Mononuclear cell (primary cell): Measurements from ENCODE around the gene PHACTR1. TPM values are rescaled to one million over a fixed set of nuclear protein-coding genes. Genes with fewer than 3 reads are reported as not detected.

Experiments
- H3K27me3 ChIP-seq: 2 replicates; pipeline ENCODE4 v1.6.0; 2011; ENCODE audit warnings: low read length, control low read depth; ENCODE audit not compliant: insufficient read depth
- H3K4me1 ChIP-seq: 2 replicates; pipeline ENCODE4 v1.5.1; 2011; ENCODE audit warnings: mild to moderate bottlenecking, low read length, control low read depth; ENCODE audit not compliant: insufficient read depth
- H3K4me3 ChIP-seq: 2 replicates; pipeline ENCODE4 v1.5.1; 2011; ENCODE audit warnings: mild to moderate bottlenecking, low read length, moderate library complexity
- H3K9me3 ChIP-seq: 2 replicates; pipeline ENCODE4 v1.5.1; 2011; ENCODE audit warnings: low read depth, mild to moderate bottlenecking, control low read depth, low read length
- total RNA-seq: library from RNA; depleted of rRNA; stranded (reverse); fragments of >200 nt; gene quantifications from one replicate; pipeline ENCODE4 v1.2.3, GENCODE V29; 2012

Gene PHACTR1
- total RNA-seq, 1 donor, result 81.6 TPM

DNA sequence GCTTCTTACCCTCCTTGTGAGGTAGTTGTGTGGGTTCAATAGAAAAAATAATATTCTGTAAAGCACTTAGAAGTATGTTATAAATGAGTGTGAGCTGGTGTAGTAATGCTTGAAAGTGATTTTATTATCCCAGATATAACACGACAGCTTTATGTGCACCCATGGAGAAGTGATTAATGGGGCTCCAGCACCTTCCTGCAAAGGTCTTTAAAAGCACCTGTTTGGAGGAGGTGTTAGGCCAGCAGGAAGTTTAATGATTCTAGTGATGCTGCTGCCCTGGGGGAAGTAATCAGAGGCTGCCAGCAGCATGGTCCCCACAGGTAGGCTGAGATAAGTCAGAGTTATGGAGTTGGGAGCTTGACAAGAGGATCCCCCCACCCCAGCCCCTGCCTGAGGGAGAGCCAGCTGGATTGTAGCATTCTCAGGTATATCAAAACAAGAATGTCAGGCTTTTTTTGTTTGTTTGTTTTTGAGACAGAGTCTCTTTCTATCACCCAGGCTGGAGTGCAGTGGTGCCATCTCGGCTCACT is 166.3 kb downstream of the PHACTR1 start:
- Histone ChIP-seq H3K9me3 (no peaks in the 10 kb centered on the region), H3K27me3 (no peaks in the 10 kb centered on the region), H3K4me3 (no peak overlapping the region), H3K4me1 (no peaks in the 10 kb centered on the region)

GRCh38 chr6:12884983-12885382 is 168.4 kb downstream of the PHACTR1 start:
- Histone ChIP-seq H3K4me1 (no peaks in the 10 kb centered on the region), H3K9me3 (no peaks in the 10 kb centered on the region), H3K4me3 (no peak overlapping the region), H3K27me3 (no peaks in the 10 kb centered on the region)

- Histone ChIP-seq H3K27me3 (no peaks in the 10 kb centered on the region), H3K9me3 (no peaks in the 10 kb centered on the region), H3K4me1 (no peaks in the 10 kb centered on the region)
Measured at GRCh38 chr6:12886961-12887775, 170.6 kb downstream of the PHACTR1 start.

DNA sequence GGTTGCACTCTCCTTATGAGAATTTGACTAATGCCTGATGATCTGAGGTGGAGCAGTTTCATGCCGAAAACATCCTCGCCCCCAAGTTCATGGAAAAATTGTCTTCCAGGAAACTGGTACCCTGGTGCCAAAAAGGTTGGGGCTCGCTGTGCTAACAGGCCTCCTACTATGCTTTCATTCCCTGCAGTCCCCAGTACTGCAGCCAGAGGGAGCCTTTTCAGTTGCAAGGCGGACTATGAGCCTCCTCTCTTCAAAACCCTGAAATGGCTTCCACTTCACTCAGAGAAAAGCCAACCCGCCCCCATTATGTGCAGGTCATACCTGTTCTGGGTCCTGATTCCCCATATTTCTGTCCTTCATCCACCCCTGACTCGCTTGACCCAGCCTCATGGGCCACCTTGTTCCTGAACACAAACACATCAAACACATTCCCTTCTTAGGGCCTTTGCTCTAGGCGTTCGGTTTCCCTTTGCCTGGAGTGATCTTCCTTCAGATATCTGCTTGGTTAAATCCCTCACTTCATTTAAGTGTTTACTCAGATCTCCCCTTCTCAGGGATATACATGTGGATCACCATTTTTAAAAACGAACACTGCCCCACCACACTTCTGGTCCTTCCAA is 173.7 kb downstream of the PHACTR1 start:
- H3K27me3 ChIP-seq, result no peaks in the 10 kb centered on the region
- H3K4me3 ChIP-seq, result no peak overlapping the region
- peaks cover 4% of the 10 kb centered on the region for H3K4me1 ChIP-seq
- H3K9me3 ChIP-seq, result no peaks in the 10 kb centered on the region

More at GRCh38 chr6:12886961-12887775, 170.6 kb downstream of the PHACTR1 start:
- H3K4me3 ChIP-seq, result no peak overlapping the region

DNA sequence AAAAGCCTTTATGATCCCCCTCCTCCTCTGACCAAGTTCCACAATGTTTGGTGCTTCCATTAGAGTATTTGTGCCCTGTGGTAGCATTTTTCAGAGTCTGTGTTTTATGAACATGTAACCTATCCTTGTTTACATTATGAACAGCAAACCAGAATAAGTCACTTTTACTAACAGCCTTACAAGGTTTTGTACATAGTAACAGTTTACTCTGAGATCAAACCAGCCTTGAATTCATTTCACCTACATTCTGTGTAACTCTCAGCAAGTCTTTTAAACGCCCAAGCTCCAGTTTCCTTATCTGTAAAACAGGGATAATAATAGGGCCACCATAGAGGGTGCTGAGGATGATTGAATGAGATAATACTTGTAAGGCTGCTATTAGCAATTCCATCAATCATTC is 175.0 kb downstream of the PHACTR1 start:
- no peaks in the 10 kb centered on the region for H3K27me3 ChIP-seq
- no peak overlapping the region for H3K4me3 ChIP-seq
- H3K4me1 ChIP-seq, result peaks cover 4% of the 10 kb centered on the region
- no peaks in the 10 kb centered on the region for H3K9me3 ChIP-seq

GRCh38 chr6:12892151-12892550 is 175.6 kb downstream of the PHACTR1 start:
- Histone ChIP-seq H3K4me3 (no peak overlapping the region), H3K4me1 (peaks cover 4% of the 10 kb centered on the region), H3K27me3 (no peaks in the 10 kb centered on the region), H3K9me3 (no peaks in the 10 kb centered on the region)

DNA sequence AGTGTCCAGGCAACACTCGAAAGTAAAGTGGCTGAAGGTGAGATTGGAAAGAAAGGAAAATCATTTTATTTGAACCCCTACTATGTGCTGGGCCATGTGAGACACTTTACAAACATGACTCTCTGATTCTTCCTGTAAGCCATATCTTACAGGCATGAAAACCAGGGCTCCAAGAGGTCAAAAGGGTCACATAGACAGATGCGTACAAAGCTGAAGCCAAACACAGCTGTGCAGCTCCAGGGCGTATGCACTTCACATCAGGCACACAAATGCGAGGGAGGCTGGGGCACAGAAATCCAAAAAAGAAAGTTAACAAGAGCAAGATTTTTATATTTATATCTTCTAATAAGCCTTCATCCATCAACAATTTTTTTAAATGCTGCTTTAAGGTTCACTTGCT is 176.5 kb downstream of the PHACTR1 start:
- Histone ChIP-seq H3K4me3 (no peak overlapping the region), H3K4me1 (peaks cover 4% of the 10 kb centered on the region), H3K9me3 (no peaks in the 10 kb centered on the region), H3K27me3 (no peaks in the 10 kb centered on the region)

DNA sequence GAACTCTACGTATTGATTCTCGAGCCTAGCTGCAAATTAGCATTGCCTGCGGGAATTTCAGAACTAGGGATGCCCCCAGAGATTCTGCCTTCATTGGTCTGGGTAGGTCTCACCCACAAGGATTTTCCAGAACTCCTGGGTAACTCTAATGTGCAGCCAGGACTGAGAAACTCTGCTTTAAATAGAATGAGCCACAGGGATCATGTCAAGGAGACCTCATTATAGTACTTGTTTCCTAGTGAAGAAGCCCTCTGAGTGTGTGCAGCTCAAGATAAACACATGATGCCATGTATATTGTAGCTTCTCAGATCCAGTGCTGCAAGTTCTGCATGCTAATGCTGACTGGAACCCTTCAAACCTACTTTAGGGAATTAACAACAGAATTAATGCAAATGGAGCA is 179.2 kb downstream of the PHACTR1 start:
- H3K27me3 ChIP-seq, result no peaks in the 10 kb centered on the region
- no peaks in the 10 kb centered on the region for H3K9me3 ChIP-seq
- H3K4me1 ChIP-seq, result peaks cover 4% of the 10 kb centered on the region
- H3K4me3 ChIP-seq, result no peak overlapping the region

DNA sequence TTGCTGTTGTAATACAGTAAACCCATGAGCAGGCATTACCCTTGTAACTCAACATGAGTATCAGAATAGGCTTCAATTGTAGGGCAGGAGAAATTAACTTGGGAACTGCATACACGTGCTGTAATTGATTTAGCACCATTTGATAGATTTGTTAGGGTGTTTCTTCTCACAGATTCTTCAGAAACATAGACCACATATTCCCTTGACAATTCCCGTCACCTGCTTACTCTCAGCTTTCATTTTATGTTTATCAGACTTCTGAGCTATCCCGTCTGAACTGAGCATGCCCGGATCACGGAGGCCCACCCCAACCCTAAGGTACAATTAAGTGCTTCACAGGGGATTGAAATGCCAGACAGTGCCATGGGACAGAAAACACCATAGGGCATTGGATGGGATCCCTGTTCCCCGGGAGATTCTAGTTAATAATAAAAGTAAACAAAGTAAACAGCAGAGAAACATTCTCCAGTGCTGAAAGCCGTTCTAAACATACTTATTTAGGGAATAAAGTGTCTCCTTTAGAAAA is 179.7 kb downstream of the PHACTR1 start:
- H3K4me3 ChIP-seq, result no peak overlapping the region
- H3K4me1 ChIP-seq, result peaks cover 4% of the 10 kb centered on the region
- H3K9me3 ChIP-seq, result no peaks in the 10 kb centered on the region
- no peaks in the 10 kb centered on the region for H3K27me3 ChIP-seq

GRCh38 chr6:12898603-12899002 is 182.0 kb downstream of the PHACTR1 start:
- Histone ChIP-seq H3K27me3 (no peaks in the 10 kb centered on the region), H3K9me3 (no peaks in the 10 kb centered on the region), H3K4me1 (peaks cover 7% of the 10 kb centered on the region), H3K4me3 (no peak overlapping the region)

GRCh38 chr6:12899046-12899833 is 182.7 kb downstream of the PHACTR1 start:
- no peak overlapping the region for H3K4me3 ChIP-seq
- peaks cover 4% of the 10 kb centered on the region for H3K4me1 ChIP-seq
- H3K27me3 ChIP-seq, result no peaks in the 10 kb centered on the region
- H3K9me3 ChIP-seq, result no peaks in the 10 kb centered on the region

- Histone ChIP-seq H3K9me3 (no peaks in the 10 kb centered on the region), H3K27me3 (no peaks in the 10 kb centered on the region), H3K4me1 (peaks cover 15% of the 10 kb centered on the region), H3K4me3 (no peak overlapping the region)
Measured at GRCh38 chr6:12903246-12903645, 186.7 kb downstream of the PHACTR1 start.

GRCh38 chr6:12909833-12910232 is 193.3 kb downstream of the PHACTR1 start:
- Histone ChIP-seq H3K4me1 (peaks cover 10% of the 10 kb centered on the region), H3K9me3 (no peaks in the 10 kb centered on the region), H3K4me3 (no peak overlapping the region), H3K27me3 (no peaks in the 10 kb centered on the region)

DNA sequence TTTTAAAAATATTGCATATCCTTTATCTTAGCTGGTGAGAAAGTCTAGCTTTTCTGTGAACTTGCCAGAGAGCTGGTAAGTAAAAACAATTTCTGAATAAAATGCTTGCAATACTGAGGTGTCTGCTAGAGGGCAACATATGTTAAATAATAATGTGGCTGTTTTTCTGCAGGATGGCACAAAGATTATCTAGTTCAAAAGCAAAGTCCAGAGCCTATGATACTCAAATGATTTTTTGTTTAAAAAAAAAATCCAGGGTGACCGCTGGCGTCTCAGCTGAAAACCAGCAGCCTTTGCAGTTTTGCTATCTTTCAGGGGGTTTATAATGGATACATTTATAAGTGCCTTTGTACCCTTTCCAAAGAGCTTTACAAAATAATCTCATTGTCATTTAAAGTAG is 194.9 kb downstream of the PHACTR1 start:
- no peaks in the 10 kb centered on the region for H3K27me3 ChIP-seq
- no peak overlapping the region for H3K4me3 ChIP-seq
- peaks cover 13% of the 10 kb centered on the region for H3K4me1 ChIP-seq
- H3K9me3 ChIP-seq, result no peaks in the 10 kb centered on the region

GRCh38 chr6:12913201-12913600 is 196.6 kb downstream of the PHACTR1 start:
- Histone ChIP-seq H3K4me3 (no peak overlapping the region), H3K27me3 (no peaks in the 10 kb centered on the region), H3K4me1 (peaks cover 9% of the 10 kb centered on the region), H3K9me3 (no peaks in the 10 kb centered on the region)
